ENCODE measurements around the gene EVI2A.
"Not testable (repeated sequence)": the region's sequence is repeated elsewhere in the genome, so short reads cannot be mapped to it uniquely, and the experiment has no call there.

EVI2A gene

GRCh38 chr17:31321481-31321880, at the start of gene EVI2A:
Gene EVI2A (minus strand): TSS chr17:31321622. CDS start chr17:31319013, 2,609 bp downstream.
- peak in 1 of 2 donors; percentile 85 for DNase-seq

- DNase-seq, result no peak
Observed at GRCh38 chr17:31369266-31369665, 47.8 kb upstream of the EVI2A start.

GRCh38 chr17:31366088-31366487, 44.7 kb upstream of the EVI2A start:
- no peak for DNase-seq

- DNase-seq, result no peak
Observed at GRCh38 chr17:31364012-31364411, 42.6 kb upstream of the EVI2A start.

DNA sequence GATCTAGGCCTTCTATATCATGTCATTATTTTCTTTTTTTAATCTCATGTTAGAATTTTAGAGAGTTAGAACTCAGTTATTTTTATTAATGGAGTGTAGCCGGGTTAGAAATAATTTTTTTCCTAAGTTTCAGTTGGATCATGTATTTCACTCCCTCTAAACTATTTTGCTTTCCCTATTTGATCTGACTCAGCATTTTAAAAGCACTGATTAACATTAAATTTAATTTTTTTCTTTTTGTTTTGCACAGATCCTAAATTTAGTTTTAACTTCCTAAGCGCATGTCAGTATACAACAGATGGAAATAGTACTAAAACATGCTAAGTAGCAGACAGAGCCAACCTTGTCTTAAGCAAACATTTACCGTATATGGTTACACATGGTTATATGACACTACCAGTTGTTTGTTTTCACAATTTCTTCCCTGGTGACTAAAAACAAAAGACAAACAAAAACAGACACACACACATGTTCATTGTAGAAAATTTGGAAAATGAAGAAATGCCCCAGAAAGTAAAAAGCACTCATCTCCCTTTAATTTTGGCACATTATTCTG, 36.5 kb upstream of the EVI2A start:
- no peak for DNase-seq

GRCh38 chr17:31357091-31357490, 35.7 kb upstream of the EVI2A start:
- DNase-seq, result no peak

DNA sequence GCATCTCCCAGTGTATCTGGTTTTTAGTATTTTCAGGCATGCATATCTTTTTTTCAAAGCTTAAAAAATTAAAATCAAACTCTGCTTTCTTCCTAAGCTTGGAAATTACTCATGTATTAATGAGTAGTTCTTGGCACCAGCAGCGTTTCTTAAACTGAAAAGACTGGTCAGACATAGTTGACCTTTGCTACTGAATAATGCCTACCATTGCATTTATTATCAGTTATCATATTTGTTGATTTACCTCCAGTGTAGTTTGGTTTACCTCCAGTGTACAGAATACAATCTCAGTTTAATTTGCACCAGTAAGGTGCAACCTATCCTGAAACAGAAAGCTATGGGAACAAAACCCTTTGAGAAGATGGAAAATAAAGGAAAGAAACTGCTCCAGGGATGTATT, 34.5 kb upstream of the EVI2A start:
- DNase-seq, result no peak

GRCh38 chr17:31349454-31349853, 28.0 kb upstream of the EVI2A start:
- DNase-seq, result no peak

DNA sequence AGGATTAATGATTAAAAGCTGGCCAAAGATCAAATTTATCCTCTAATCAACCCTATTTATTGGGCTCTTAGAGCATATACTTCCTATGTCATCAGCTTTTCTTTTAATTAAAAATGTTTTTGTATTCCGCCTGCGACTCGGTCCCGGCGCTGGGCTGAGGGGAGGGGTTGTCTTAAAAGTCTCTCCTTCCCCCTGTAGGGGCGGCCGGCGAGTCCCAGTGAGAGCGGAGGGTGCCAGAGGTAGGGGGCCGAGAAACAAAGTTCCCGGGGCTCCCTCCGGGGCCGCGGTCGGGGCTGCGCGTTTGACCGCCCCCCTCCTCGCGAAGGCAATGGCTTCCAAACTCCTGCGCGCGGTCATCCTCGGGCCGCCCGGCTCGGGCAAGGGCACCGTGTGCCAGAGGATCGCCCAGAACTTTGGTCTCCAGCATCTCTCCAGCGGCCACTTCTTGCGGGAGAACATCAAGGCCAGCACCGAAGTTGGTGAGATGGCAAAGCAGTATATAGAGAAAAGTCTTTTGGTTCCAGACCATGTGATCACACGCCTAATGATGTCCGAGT, 23.8 kb upstream of the EVI2A start:
- not testable (repeated sequence) for DNase-seq

DNA sequence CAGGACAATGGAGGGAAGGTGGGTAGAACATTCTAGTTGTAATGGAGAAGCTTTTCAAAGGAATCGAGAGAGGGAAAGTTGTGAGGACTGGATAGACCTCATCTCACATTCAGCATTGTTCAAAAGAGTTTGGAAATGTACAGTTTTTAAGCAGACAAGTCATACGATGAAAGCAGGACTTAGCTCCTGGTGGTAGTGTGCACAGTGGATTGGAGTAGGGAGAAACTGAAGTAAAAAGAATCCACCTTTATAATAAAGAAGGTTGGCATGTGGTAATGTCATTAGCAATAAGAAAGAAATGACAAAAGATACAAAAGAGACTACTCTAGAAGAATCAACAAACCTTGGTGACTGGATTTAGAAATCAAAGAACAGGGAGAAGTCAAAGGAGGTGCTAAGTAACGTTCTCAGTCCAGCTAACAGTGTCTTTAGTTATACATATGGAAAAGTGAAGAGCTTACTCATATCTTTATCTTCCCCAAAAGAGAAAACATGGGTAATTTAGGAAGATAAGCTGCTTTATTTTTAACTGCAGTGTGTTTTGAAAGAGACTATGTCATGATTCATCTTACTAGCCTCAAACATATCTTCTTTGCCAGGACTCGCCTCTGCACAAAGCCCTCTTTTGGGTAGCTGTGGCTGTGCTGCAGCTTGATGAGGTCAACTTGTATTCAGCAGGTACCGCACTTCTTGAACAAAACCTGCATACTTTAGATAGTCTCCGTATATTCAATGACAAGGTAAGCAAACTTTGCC, 18.7 kb upstream of the EVI2A start:
- DNase-seq, result peak in 1 of 2 donors; percentile 27

DNA sequence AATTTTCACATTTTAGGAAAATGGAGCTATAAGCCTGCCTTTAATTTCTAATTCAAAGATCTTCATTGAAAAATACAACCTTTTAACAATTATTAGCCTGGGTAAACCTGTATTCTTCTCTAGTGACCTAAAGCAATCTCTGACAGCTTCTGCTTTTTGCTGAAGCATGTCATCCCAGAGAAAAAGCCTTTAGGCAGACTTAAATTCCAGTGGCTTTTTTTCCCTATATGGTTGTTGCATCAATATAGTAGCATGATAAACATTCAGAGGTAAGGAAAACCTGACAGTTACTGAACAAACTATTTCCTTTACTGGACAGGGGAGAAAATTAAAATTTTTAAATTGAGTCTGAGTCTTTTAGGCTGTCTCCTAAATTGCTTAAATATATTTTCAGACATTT, 7.8 kb upstream of the EVI2A start:
- DNase-seq, result no peak

GRCh38 chr17:31328160-31328535, 6.7 kb upstream of the EVI2A start:
- DNase-seq, result no peak

DNA sequence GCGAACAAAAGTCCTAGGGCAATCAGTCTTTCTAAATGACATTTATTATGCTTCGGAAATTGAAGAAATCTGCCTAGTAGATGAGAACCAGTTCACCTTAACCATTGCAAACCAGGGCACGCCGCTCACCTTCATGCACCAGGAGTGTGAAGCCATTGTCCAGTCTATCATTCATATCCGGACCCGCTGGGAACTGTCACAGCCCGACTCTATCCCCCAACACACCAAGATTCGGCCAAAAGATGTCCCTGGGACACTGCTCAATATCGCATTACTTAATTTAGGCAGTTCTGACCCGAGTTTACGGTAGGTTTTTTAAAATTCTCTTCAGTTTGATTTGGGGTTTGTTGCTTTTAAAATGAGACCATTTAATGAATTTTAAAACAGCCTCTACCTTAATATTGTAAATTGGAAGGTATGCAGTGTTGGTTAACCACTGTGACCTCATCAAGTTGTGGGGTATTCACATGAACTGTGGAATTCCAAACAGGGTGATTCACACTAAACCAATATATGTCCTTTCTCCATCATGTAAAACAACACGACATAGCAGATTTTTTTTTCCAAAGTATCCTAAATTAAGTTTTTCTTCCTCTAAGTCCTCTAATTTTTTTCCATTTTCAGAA, 6.2 kb upstream of the EVI2A start:
- no peak for DNase-seq

DNA sequence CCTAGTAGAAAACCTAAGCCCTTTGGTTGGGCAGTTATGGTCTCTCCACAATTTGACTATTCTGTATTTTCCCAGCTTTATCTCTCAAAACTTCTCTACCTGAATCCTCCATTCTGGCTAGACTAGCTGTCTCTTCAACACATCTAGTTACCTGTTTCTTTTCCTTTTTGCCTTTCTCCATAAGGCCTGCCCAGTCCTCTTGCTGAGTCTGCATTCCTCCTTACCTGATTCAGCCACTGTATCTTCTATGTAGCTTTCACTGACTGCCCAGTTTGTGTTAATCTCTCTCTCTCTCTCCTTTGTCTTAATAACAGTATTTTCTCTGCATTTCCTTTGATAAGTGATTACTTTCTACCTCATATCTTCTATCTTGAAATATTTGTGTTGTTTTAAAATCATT, 2.1 kb upstream of the EVI2A start:
- no peak for DNase-seq

DNA sequence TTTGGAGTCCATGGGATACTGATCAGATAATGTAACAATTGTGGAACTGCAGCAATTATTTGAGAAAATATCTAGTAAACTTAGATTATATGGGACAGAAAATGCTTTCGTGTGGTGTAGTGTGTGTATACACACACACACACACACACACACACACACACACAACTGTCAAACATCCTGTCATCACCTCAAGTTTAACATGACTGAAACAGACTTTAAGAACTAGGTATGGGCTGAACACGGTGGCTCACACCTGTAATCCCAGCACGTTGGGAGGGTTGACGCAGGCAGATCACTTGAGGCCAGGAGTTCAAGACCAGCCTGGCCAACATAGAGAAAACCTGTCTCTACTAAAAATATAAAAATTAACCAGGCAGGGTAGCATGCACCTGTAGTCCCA, 544 bp upstream of the EVI2A start:
- DNase-seq, result no peak

- DNase-seq, result no peak
Observed at GRCh38 chr17:31320791-31321190, 631 bp downstream of the EVI2A start.

- DNase-seq, result no peak
Observed at GRCh38 chr17:31320241-31320640, 1.2 kb downstream of the EVI2A start.

DNA sequence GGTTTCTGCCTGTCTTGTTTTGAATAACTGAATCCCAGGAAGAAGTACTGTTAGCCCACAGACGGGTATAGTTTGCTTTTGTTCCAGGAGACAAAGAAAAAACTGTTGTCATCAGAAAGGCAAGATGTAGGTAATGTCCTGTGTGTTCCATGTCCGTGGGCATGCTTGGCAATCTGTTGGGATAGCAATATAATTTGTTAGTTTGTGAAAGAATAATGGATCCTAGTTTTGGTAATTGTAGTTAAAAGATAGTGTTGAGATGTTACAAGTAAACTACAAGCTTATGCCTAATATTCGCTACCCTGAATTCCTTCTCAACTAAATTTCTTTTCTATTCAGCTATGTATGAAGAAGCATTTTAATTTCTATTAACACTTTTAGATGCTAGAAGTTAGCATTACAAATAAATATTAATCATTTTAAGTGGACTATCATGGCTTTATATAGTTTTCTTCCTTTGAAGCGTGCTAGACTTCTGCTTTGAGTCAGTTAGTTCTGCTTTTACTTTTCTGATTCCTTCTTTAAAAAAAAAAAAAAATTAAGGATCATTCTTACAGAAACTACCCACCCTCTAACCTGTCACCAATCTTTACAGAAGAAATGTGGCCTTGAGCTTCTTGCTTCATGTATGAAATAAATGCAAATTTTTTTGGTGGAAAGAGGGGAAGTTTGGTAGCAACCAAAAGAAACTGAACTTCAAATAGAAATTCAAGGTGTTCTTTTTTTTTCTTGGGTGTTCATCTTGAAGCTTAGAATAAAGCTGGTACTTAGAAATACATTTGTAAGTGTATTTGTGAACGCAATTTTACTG, 2.4 kb downstream of the EVI2A start:
- DNase-seq, result peak in 1 of 2 donors; percentile 53

- DNase-seq, result peak in 1 of 2 donors; percentile 10
Observed at GRCh38 chr17:31318298-31318801, 3.1 kb downstream of the EVI2A start.

- no peak for DNase-seq
Observed at GRCh38 chr17:31314782-31315100, 6.7 kb downstream of the EVI2A start.

DNA sequence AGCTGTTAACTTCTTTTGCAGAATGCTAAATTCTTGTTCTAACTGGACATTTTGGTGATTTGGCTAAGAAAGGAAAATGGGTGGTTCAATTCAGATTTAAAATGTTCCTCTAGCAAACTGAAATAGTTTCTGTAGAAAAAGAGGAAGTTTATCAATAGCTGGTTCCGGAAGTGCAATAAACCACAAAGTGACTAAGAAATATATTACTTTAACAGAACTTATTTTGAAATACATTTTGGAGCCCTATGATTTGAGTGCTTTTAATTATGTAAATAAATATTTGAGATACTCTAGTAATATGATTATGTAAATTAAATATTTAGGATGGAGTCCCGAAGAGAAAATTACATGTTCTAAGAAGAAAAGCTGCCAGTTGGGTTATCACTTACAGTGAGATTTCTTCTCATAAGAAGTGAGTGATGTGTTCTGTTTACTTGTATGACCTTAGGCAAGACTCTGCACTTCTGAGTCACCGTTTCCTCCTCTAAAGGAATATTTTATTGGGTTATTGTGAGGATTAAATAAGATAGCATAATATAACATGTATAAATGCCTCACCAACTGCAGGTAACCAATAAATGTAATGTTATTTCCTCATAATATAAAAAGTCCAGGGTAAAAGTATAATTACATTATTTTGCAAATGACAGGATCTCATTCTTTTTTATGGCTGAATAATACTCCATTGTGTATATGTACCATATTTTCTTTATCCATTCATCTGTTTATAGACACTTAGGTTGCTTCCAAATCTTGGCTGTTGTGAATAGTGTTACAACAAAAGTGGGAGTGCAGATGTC, 7.2 kb downstream of the EVI2A start, which contains the start of gene EVI2B:
Gene EVI2B, minus strand, starts transcription at position 73 of the 800 bp plus-strand sequence. CDS start 8,445 bp downstream, outside the sequence.
- peak in 1 of 2 donors; percentile 95 for DNase-seq

DNA sequence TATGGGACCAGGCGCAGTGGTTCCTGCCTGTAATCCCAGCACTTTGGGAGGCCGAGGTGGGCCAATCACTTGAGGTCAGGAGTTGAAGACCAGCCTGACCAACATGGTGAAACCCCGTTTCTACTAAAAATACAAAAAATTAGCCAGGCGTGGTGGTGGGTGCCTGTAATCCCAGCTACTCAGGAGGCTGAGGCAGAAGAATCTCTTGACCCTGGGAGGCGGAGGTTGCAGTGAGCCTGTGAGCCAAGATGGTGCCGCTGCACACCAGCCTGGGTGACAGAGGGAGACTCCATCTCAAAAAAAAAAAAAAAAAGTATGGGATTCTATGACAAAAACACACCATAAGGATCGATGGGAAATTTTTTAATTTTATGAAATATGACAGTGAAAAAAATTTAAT, 9.2 kb downstream of the EVI2A start:
- DNase-seq, result not testable (repeated sequence)

All from bone marrow (tissue), 2 donors.